PC-3 (cell line): Measurements from ENCODE around the gene CSTPP1. TPM values are rescaled to one million over a fixed set of nuclear protein-coding genes. Genes with fewer than 3 reads are reported as not detected.
"Not testable (repeated sequence)": the region's sequence is repeated elsewhere in the genome, so short reads cannot be mapped to it uniquely, and the experiment has no call there.

Source experiments
- ATAC-seq: fragments of 200-7000 bp; cut with Tn5 transposase; 2 replicates; pipeline ENCODE4 v1.9.1; 2020; ENCODE audit warnings: mild to moderate bottlenecking, moderate library complexity
- BruUV-seq: library from RNA; stranded (reverse); fragments of 400-500 nt; replicated peaks from 2 replicates; lab custom pipeline; 2021; lab: Mats Ljungman, UMichigan
- CTCF ChIA-PET: fragments of 300-600 bp; sonication (Branson Sonifier 250); formaldehyde crosslinking; loops from one replicate; lab custom pipeline; 2022; ENCODE audit warnings: antibody characterized with exemption; lab: Charles Lee
- POLR2A ChIA-PET: fragments of 300-600 bp; sonication (Branson Sonifier 250); formaldehyde crosslinking; loops from one replicate; lab custom pipeline; 2022; ENCODE audit warnings: antibody characterized with exemption; ENCODE audit not compliant: unreplicated experiment; lab: Charles Lee
- DNase-seq: peaks from one replicate; pipeline ENCODE4 v3.0.0-alpha.2; 2015
- H2AFZ ChIP-seq: fragments of 300-600 bp; sonication (generic); 2 replicates; pipeline ENCODE4 v1.6.0; 2016; ENCODE audit warnings: antibody characterized with exemption, low read length
- H3F3A ChIP-seq: fragments of 300-600 bp; sonication (generic); one replicate; pipeline ENCODE4 v1.6.0; 2017; ENCODE audit warnings: antibody characterized with exemption, low read length, control low read depth, mild to moderate bottlenecking; ENCODE audit not compliant: unreplicated experiment
- H3K27ac ChIP-seq: fragments of 300-600 bp; sonication (generic); 2 replicates; pipeline ENCODE4 v1.5.1; 2016; ENCODE audit warnings: mild to moderate bottlenecking, low read length
- H3K27me3 ChIP-seq: fragments of 300-600 bp; sonication (generic); 2 replicates; pipeline ENCODE4 v1.6.1; 2016; ENCODE audit warnings: low read length, mixed read lengths
- H3K36me3 ChIP-seq: fragments of 300-600 bp; sonication (generic); 2 replicates; pipeline ENCODE4 v1.6.1; 2016; ENCODE audit warnings: low read depth, mixed run types, low read length, mixed read lengths
- H3K4me1 ChIP-seq: fragments of 300-600 bp; sonication (generic); 2 replicates; pipeline ENCODE4 v1.5.1; 2016; ENCODE audit warnings: low read length; ENCODE audit not compliant: insufficient read depth
- H3K4me2 ChIP-seq: fragments of 300-600 bp; sonication (generic); 2 replicates; pipeline ENCODE4 v1.6.0; 2016; ENCODE audit warnings: low read length
- H3K4me3 ChIP-seq: fragments of 300-600 bp; sonication (generic); 2 replicates; pipeline ENCODE4 v1.5.1; 2016; ENCODE audit warnings: mild to moderate bottlenecking, low read length, mixed read lengths
- H3K79me2 ChIP-seq: fragments of 300-600 bp; sonication (generic); 2 replicates; pipeline ENCODE4 v1.6.1; 2017; ENCODE audit warnings: low read length, mixed read lengths
- H3K9ac ChIP-seq: fragments of 300-600 bp; sonication (generic); 2 replicates; pipeline ENCODE4 v1.6.0; 2016; ENCODE audit warnings: mild to moderate bottlenecking, low read length
- H3K9me2 ChIP-seq: fragments of 300-600 bp; sonication (generic); replicated peaks from 2 replicates; pipeline ENCODE4 v1.6.1; 2016; ENCODE audit warnings: mixed run types, low read length, mixed read lengths
- H3K9me3 ChIP-seq: fragments of 300-600 bp; sonication (generic); 2 replicates; pipeline ENCODE4 v1.6.1; 2016; ENCODE audit warnings: low read length, mixed read lengths
- H4K20me1 ChIP-seq: fragments of 300-600 bp; sonication (generic); 2 replicates; pipeline ENCODE4 v1.6.1; 2016; ENCODE audit warnings: low read length, mixed read lengths
- CTCF ChIP-seq: fragments of 300-600 bp; sonication (generic); conservative IDR thresholded peaks from 2 replicates; pipeline ENCODE4 v1.5.1; 2017; ENCODE audit warnings: antibody characterized with exemption, low read depth, mild to moderate bottlenecking, low read length
- EZH2 ChIP-seq: fragments of 300-600 bp; sonication (generic); IDR thresholded peaks from one replicate; pipeline ENCODE4 v1.6.1; 2017; ENCODE audit warnings: antibody characterized with exemption, mild to moderate bottlenecking, low read length; ENCODE audit not compliant: unreplicated experiment
- EZH2phosphoT487 ChIP-seq: fragments of 300-600 bp; sonication (generic); IDR thresholded peaks from 2 replicates; pipeline ENCODE4 v1.6.1; 2018; ENCODE audit warnings: mild to moderate bottlenecking, antibody characterized with exemption, low read length, borderline replicate concordance
- intact Hi-C: fragments of 100-400 bp; cut with micrococcal nuclease; formaldehyde crosslinking; loops from 2 replicates; pipeline ENCODE4 v1.9.0; 2023
- total RNA-seq: library from RNA; depleted of rRNA; stranded (reverse); fragments of >200 nt; gene quantifications from 2 replicates; pipeline ENCODE4 v1.2.3, GENCODE V29; 2014

The CSTPP1 gene
- total RNA-seq, 1 experiment from 2014 or later: 21.7 TPM

- Histone ChIP-seq H3F3A (no peaks in the 10 kb centered on the region), H3K27ac (no peak overlapping the region), H2AFZ (no peak overlapping the region), H3K4me3 (no peak overlapping the region), H3K4me2 (no peak overlapping the region), H4K20me1 (no peaks in the 10 kb centered on the region), H3K9me3 (no peaks in the 10 kb centered on the region), H3K79me2 (no peaks in the 10 kb centered on the region; the same call in 1 of the 2 replicates), H3K9me2 (no peaks in the 10 kb centered on the region), H3K27me3 (no peaks in the 10 kb centered on the region), H3K9ac (no peak overlapping the region), H3K4me1 (peaks cover 19% of the 10 kb centered on the region), H3K36me3 (no peaks in the 10 kb centered on the region)
- BruUV-seq: no TSS peak
- TF ChIP-seq CTCF: no peak
- TF ChIP-seq EZH2phosphoT487: no peak
- no peak for TF ChIP-seq EZH2
- intact Hi-C loops: no loop called here
- ChIA-PET CTCF (no interaction called here), POLR2A (no interaction called here)
- ATAC-seq (no peak), DNase-seq (peak; percentile 37)
Measured at GRCh38 chr11:47192111-47192510, 255.6 kb downstream of the CSTPP1 start.

- H3K36me3 ChIP-seq, H3K4me2 ChIP-seq, H3K4me3 ChIP-seq, BruUV-seq, H3K9me3 ChIP-seq, H4K20me1 ChIP-seq, H2AFZ ChIP-seq, H3K9ac ChIP-seq, H3K27me3 ChIP-seq, CTCF ChIA-PET, intact Hi-C loops, H3F3A ChIP-seq, H3K4me1 ChIP-seq, H3K9me2 ChIP-seq, H3K27ac ChIP-seq, POLR2A ChIA-PET, DNase-seq, H3K79me2 ChIP-seq, ATAC-seq: not testable (repeated sequence)
Measured at GRCh38 chr11:47198161-47198560, 261.6 kb downstream of the CSTPP1 start.

- H3K36me3 ChIP-seq: no peaks in the 10 kb centered on the region
- H3F3A ChIP-seq: no peaks in the 10 kb centered on the region
- intact Hi-C loops: no loop called here
- no peaks in the 10 kb centered on the region for H3K9me2 ChIP-seq
- DNase-seq (no peak), ATAC-seq (no peak)
- H3K9ac ChIP-seq: no peak overlapping the region
- no peak overlapping the region for H3K27ac ChIP-seq
- ChIA-PET POLR2A (no interaction called here), CTCF (interaction anchor here (0.7 kb wide), 1 partner anchor 58 kb away, joined by 4 read pairs; no protein-coding TSS in a partner anchor)
- no peak overlapping the region for H3K4me2 ChIP-seq
- BruUV-seq: no TSS peak
- no peaks in the 10 kb centered on the region for H3K79me2 ChIP-seq
- no peak overlapping the region for H3K4me3 ChIP-seq
- H3K27me3 ChIP-seq: no peaks in the 10 kb centered on the region
- no peaks in the 10 kb centered on the region for H4K20me1 ChIP-seq
- H2AFZ ChIP-seq: no peak overlapping the region
- no peaks in the 10 kb centered on the region for H3K9me3 ChIP-seq
- H3K4me1 ChIP-seq: peaks cover 14% of the 10 kb centered on the region
- TF ChIP-seq EZH2phosphoT487: no peak
- no peak for TF ChIP-seq EZH2
- no peak for TF ChIP-seq CTCF
Measured at GRCh38 chr11:47201015-47201414, 264.5 kb downstream of the CSTPP1 start.
